HG02981 (cell line): ENCODE data around the gene ATP10B.

Experiments
- ATAC-seq: cut with Tn5 transposase; IDR thresholded peaks from one replicate; pipeline ENCODE4 v1.9.1; 2021; ENCODE audit warnings: mild to moderate bottlenecking, moderate library complexity; ENCODE audit not compliant: unreplicated experiment

ATP10B gene

DNA sequence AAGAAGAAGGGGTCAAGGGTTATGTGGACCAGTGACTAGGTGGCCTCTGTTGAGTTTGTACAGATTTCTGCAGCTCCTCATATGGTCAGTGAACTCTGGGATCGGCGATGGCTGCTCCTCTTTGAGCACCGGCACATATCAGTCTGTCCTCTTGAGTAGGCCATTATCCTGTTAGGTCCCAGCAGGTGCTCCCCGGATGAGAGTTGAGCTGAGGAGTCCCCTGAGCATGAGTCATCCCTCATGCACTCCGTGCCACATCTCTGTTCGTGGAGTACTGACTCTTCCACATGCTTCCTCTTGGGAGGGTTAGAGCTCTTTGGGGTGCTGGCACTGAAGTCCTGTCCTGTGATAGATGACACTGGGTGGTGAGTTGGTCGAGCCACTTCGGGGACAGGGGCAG, 286.6 kb downstream of the ATP10B start:
- no peak for ATAC-seq

DNA sequence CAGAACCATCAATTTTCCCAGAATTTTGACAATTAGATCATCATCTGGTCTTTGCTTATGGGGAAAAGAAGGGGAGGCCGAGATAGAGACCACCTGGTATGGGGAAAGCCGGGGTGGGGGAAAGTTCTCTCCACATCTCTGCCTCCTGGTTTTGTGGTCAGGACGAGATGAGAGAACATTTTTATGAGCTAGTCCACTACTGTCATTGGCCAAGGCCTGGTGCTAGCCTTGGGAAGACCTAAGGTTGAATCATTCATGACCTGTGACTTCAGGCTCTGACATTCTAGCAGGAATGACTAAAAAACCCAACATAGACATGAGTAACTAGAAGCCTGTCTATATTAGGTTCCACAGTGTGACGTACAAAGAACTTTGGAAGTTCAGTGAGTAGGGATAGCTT, 295.2 kb downstream of the ATP10B start:
- ATAC-seq = no peak

DNA sequence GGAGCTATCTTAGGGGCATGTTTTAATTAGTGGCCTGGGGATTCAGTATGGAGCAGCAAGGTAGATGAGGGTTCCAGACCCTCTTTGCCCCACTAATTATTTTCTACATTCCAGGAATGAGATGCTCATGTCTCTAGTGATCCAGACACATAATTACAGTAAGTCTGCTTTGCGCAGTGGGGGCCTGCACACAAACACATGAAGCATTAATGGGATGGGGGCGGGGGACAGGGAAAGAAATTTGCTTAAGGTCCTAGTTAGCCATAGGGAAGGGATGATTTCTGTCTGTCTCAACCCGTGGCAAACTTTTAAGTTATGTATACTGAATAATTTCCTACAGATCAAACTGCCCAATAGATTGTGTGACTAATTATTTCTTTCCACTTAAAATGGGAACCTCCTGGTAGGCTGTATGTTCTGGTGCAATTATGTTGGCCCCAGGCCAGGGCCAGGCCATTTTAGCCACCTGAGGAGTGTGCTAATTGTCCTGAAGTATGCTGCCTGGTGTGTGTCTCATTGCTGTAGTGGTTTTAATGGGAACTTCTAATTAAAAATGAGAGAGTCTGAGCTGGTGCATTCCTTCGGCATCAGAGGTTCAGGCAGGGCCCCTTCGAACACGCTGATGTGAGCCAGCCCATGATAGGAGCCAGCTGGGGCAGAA, 295.9 kb downstream of the ATP10B start:
- ATAC-seq = no peak

DNA sequence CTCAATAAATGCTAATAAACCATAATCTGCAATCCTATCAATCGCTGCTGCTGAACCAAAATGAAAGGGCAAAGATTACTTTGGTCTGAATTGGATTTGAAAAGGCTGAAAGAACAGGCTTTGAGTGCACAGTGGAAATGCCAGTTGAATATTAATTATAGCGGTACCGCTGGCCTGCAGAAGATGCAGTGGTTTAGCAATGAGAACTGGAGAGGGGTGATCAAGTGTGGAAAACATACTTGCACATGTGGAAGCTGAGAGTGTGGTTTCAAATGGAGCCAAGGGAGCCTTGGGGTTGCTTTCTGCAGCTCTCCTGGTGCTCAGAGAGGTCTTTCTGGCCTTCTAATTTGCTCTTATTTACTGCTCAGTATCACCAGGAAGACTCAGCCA, 296.4 kb downstream of the ATP10B start:
- no peak for ATAC-seq

GRCh38 chr5:160550075-160550474, 301.9 kb downstream of the ATP10B start:
- no peak for ATAC-seq

DNA sequence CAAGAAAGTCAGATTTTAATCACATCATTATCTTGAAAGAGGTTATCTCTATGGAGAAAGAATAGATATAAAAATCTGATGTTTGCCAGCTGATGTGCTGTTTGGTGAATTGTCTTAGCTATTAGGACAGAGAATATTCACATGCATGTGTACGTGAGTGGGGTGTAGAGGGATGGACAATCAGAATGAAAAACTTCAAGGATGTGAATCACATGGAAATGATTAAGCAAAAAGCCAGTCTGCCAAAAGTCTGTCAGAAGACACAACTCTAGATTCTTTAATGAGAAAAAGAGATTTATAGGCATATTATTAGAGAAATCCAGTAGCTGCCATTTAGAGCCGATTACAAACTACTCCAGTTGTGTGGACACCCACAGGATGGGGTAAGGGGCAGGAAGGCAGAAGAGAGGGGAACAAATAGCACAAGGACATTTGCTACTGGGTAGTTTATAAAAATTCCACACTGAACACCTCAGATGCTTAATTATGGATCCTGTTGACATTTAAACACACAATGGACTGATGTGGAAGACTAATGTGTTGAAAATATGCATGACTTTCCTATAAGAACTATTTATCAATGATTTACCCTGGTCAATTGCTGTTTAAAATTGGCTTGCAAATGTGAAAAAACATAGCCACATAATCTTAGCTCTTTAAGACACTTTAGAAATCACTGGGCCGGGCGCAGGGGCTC, 302.9 kb downstream of the ATP10B start:
- ATAC-seq = no peak

DNA sequence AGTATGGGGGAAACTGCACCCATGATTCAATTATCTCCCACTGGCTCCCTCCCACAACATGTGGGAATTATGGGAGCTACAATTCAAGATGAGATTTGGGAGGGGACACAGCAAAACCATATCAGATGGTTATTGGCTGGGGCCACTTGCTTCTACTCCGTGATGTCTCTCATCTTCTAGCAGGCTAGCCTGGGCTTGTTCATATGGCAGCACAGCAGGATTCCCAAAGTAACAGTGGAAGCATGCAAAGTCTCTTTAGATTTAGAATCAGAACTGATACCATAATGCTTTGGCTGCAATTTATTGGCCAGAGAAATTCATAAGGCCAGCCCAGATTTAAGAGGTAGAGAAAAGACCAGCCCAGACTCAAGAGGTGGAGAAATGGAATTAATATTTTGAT, 304.1 kb downstream of the ATP10B start:
- ATAC-seq = no peak

- ATAC-seq = no peak
Observed at GRCh38 chr5:160547061-160547460, 304.9 kb downstream of the ATP10B start.

DNA sequence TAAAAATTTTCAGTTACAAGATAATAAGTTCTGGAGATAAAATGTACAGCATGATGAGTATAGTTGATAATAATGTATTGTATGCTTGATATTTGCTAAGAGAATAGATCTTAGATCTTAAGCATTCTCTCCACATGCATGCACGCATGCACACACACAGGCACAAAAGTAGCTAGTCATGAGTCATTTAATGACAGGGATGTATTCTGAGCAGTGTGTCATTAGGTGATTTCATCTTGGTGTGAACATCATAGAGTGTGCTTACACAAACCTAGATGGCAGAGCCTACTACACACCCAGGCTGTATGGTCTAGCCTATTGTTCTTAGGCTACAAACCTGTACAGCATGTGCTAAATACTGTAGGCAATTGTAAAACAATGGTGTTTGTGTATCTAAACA, 306.2 kb downstream of the ATP10B start:
- ATAC-seq = no peak

DNA sequence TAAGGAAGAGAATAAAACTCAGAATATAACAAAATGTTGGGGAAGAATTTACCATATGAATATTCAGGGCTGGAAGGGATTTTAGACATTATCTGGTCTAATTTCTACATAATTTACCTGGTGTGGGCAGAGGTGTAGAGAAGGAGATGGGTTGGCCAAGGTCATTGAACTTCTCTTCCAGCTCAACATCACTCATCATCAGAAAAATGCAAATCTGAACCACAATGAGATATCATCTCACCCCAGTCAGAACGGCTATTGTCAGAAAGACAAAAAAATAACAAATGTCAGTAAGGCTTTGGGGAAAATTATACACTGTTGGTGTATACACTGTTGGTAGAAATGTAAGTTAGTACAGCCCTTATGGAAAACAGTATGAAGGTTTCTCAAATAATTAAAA, 308.6 kb downstream of the ATP10B start:
- ATAC-seq = no peak

- no peak for ATAC-seq
Observed at GRCh38 chr5:160542840-160543239, 309.2 kb downstream of the ATP10B start.

- ATAC-seq = no peak
Observed at GRCh38 chr5:160542281-160542680, 309.7 kb downstream of the ATP10B start.

GRCh38 chr5:160539431-160539830, 312.6 kb downstream of the ATP10B start:
- ATAC-seq = peak; percentile 35

DNA sequence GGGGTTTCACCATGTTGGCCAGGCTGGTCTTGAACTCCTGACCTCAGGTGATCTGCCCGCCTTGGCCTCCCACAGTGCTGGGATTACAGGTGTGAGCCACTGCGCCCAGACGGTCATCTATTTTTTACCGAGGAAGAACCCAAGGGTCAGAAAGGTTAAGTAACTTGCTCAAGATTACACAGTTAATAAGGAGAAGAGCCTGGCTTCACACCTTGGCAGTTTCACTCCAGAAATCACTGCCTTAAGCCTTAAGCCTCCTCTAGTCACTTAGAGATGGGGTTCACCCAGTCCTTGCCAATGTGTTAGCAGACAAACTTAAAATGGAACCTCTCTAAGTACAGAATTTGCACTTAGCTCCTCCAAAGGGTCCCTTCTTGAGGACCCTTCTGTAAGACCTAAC, 314.1 kb downstream of the ATP10B start:
- ATAC-seq = no peak

DNA sequence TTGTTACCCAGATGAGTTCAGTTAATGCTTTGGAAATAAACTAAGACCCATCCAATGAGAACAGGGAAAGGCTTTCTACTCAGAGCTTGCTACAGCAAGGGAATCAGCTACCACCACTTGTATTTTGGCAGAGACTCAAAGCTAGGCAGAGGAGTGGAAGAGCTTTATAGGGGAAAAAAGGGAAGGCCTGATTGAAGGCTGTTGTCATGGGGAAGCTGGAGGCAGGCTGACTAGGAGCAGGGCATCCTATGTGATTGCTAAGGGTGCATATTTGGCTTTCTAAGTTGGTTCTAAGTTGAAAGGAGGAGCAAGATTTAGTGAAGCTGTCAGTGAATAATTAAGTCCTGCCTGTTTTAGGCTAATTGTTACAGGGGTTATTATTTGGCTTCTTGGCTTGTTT, 314.9 kb downstream of the ATP10B start:
- no peak for ATAC-seq

DNA sequence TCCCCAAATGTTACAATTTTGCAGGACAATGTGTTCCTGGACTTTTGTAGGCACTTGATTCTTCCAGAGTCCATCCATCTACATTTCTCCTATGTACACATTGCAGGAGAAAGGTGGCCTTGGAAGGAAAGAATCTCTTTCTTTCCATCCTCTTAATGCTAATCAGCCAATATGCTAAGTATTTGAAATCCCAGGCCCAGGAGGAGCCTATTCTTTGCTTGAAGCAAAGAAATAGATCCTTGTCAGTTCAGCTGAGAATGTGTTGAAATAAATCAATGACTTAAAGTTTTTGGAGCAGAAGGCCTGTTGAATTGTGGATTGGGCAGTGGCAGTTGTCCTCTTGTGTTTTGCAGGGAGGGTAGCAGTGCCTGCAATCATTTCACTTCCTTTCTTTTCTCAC, 317.1 kb downstream of the ATP10B start:
- ATAC-seq = no peak

GRCh38 chr5:160534125-160534524, 317.9 kb downstream of the ATP10B start:
- ATAC-seq = no peak

GRCh38 chr5:160525471-160526261, 326.3 kb downstream of the ATP10B start:
- no peak for ATAC-seq

- ATAC-seq = no peak
Observed at GRCh38 chr5:160524827-160525226, 327.2 kb downstream of the ATP10B start.

- no peak for ATAC-seq
Observed at GRCh38 chr5:160523502-160524163, 328.4 kb downstream of the ATP10B start.

- ATAC-seq = no peak
Observed at GRCh38 chr5:160521392-160521663, 330.7 kb downstream of the ATP10B start.
